K562 (cell line): Measurements from ENCODE around the gene AGBL1. TPM values are rescaled to one million over a fixed set of nuclear protein-coding genes. Genes with fewer than 3 reads are reported as not detected.

Experiments
- ATAC-seq: fragments of 200-7000 bp; cut with Tn5 transposase; 3 replicates; pipeline ENCODE4 v1.9.1; 2020; ENCODE audit warnings: moderate library complexity
- BruUV-seq: library from RNA; stranded (reverse); fragments of 400-500 nt; replicated peaks from 2 replicates; lab custom pipeline; 2021; lab: Mats Ljungman, UMichigan
- CTCF ChIA-PET: fragments of 300-600 bp; formaldehyde crosslinking; extraction: SDS; loops from one replicate; lab custom pipeline; 2021; ENCODE audit warnings: low intra/inter-chr PET ratio; lab: Yijun Ruan, JAX
- POLR2A ChIA-PET: fragments of 300-600, 350-650 bp; sonication (Branson Sonifier 250); formaldehyde crosslinking; extraction: SDS; loops from one replicate; lab custom pipeline; 2021; ENCODE audit warnings: antibody characterized with exemption, inconsistent platforms; lab: Yijun Ruan, JAX
- DNase-seq, 4 experiments: peaks; one replicate each; pipeline versions ENCODE4 v3.0.0 to v3.0.0-alpha.2; 2011 to 2018; ENCODE audit warnings: low spot score in 3 of 4, mixed read lengths in 3 of 4; ENCODE audit errors: extremely low read depth in 1 of 4
- FAIRE-seq: peaks from 2 replicates; lab custom pipeline; 2011; peaks lifted over from hg19 to GRCh38; lab: Jason Lieb, UNC
- H2AFZ ChIP-seq: 2 replicates; pipeline ENCODE4 v1.6.0; 2011; ENCODE audit warnings: low read depth, low read length, control low read depth, inconsistent platforms
- H3K27ac ChIP-seq: fragments of 200-600 bp; 3 replicates; pipeline ENCODE4 v1.8.0; 2011; ENCODE audit warnings: low read depth, mild to moderate bottlenecking, control low read depth, inconsistent platforms, low read length, moderate library complexity, mixed read lengths; ENCODE audit errors: extremely low read depth
- H3K27me3 ChIP-seq, 2 experiments: fragments of 300-600 bp in 1 of 2; 2 replicates in 1 of 2; 3 replicates in 1 of 2; pipeline versions ENCODE4 v1.6.0 to v1.8.0; 2011; ENCODE audit warnings: inconsistent platforms in 2 of 2, low read length in 2 of 2, mild to moderate bottlenecking in 1 of 2, mixed read lengths in 1 of 2, moderate library complexity in 1 of 2; ENCODE audit not compliant: control insufficient read depth in 2 of 2, insufficient read depth in 2 of 2
- H3K36me3 ChIP-seq: fragments of 300-600 bp; 3 replicates; pipeline ENCODE4 v1.8.0; 2011; ENCODE audit warnings: mild to moderate bottlenecking, low read length, inconsistent platforms; ENCODE audit not compliant: control insufficient read depth, insufficient read depth
- H3K4me1 ChIP-seq, 2 experiments: fragments of 200-600 bp in 1 of 2; replicated peaks in 1 of 2; 2 replicates in 1 of 2; 3 replicates in 1 of 2; pipeline versions ENCODE4 v1.5.1 to v1.8.0; 2011; ENCODE audit warnings: inconsistent platforms in 2 of 2, low read length in 2 of 2, mild to moderate bottlenecking in 1 of 2, mixed read lengths in 1 of 2, moderate library complexity in 1 of 2; ENCODE audit not compliant: control insufficient read depth in 2 of 2, insufficient read depth in 2 of 2
- H3K4me2 ChIP-seq: 2 replicates; pipeline ENCODE4 v1.6.1; 2011; ENCODE audit warnings: low read length, control low read depth, inconsistent platforms, mixed read lengths; ENCODE audit not compliant: insufficient read depth
- H3K4me3 ChIP-seq: fragments of 200-600 bp; sonication (generic), shearing (Covaris generic); 2 replicates; pipeline ENCODE4 v1.5.1; 2016; ENCODE audit warnings: control low read depth, inconsistent platforms
- H3K79me2 ChIP-seq: fragments of 200-600 bp; 3 replicates; pipeline ENCODE4 v1.8.0; 2011; ENCODE audit warnings: low read length, inconsistent platforms; ENCODE audit not compliant: control insufficient read depth, insufficient read depth
- H3K9ac ChIP-seq, 2 experiments: 2 replicates each; pipeline versions ENCODE4 v1.6.0 to v1.6.1; 2011; ENCODE audit warnings: low read depth in 2 of 2, low read length in 2 of 2, control low read depth in 1 of 2, inconsistent platforms in 1 of 2, mild to moderate bottlenecking in 1 of 2, mixed read lengths in 1 of 2; ENCODE audit not compliant: insufficient read depth in 1 of 2
- H3K9me1 ChIP-seq: one replicate; pipeline ENCODE4 v1.6.0; 2011; ENCODE audit warnings: inconsistent platforms, mild to moderate bottlenecking, low read length, moderate library complexity; ENCODE audit not compliant: control insufficient read depth, insufficient read depth
- H3K9me3 ChIP-seq: replicated peaks from 2 replicates; pipeline ENCODE4 v1.5.1; 2011; ENCODE audit warnings: low read depth, low read length, inconsistent platforms; ENCODE audit not compliant: control insufficient read depth, insufficient read depth
- H4K20me1 ChIP-seq: replicated peaks from 2 replicates; pipeline ENCODE4 v1.6.1; 2011; ENCODE audit warnings: low read length, inconsistent platforms, mixed read lengths; ENCODE audit not compliant: control insufficient read depth, insufficient read depth
- MIER1 ChIP-seq: fragments of 450-650 bp; IDR thresholded peaks from 2 replicates; pipeline ENCODE4 v1.6.1; 2016; ENCODE audit warnings: antibody characterized with exemption, mild to moderate bottlenecking, low read depth
- WGBS: fragments of 100-300 bp; shearing (Covaris generic); methylation state at CpG from one replicate; pipeline ENCODE4 v1.1.6; 2016; ENCODE audit warnings: low coverage, mixed read lengths; ENCODE audit not compliant: insufficient coverage; ENCODE audit errors: missing lambda C conversion rate; 5-methylcytosine and 5-hydroxymethylcytosine counted together
- in situ Hi-C: fragments of 300-500 bp; cut with MboI; formaldehyde crosslinking; loops from 4 replicates; pipeline ENCODE4 v1.15.0; 2018; ENCODE audit warnings: inconsistent platforms, mixed read lengths
- intact Hi-C: fragments of 100-400 bp; cut with micrococcal nuclease; formaldehyde crosslinking; loops from 2 replicates; pipeline ENCODE4 v1.14.2; 2022
- polyA plus RNA-seq, 8 experiments: library from polyadenylated mRNA; depleted of rRNA in 4 of 8; stranded (reverse) in 5 of 8; unstranded in 3 of 8; fragments of >200 nt; fragmentation: Nextera tagmentation in 2 of 8; fragmentation: Illumina TruSeq in 1 of 8; extraction: Ambion mirVana in 2 of 8; extraction: Trizol in 1 of 8; gene quantifications; 2 replicates each; pipeline versions ENCODE4 v1.2.1 to v1.2.3, GENCODE V29; 2011 to 2014; ENCODE audit warnings: inconsistent platforms in 1 of 8, missing spikeins in 1 of 8
- total RNA-seq, 7 experiments: library from RNA; depleted of rRNA in 6 of 7; stranded (reverse); fragments of >200 nt in 6 of 7; fragmentation: Illumina TruSeq in 2 of 7; extraction: Trizol in 2 of 7; gene quantifications; 2 replicates each; pipeline versions ENCODE4 v1.2.1 to v1.2.3, GENCODE V29; 2011 to 2021; ENCODE audit warnings: low replicate concordance in 1 of 7
- TF ChIP-seq, protein P1 (sequence below): IDR thresholded peaks from 3 replicates; pipeline ENCODE4 v1.6.1; 2011; ENCODE audit warnings: borderline replicate concordance, mild to moderate bottlenecking, moderate library complexity; ENCODE audit not compliant: insufficient read length; ENCODE audit errors: extremely low read depth

The AGBL1 gene
- total and polyA plus RNA-seq, 9 of the 15 experiments (the other 6 are each of a cell fraction or from before 2014, with no cell fraction given), result not detected

DNA sequence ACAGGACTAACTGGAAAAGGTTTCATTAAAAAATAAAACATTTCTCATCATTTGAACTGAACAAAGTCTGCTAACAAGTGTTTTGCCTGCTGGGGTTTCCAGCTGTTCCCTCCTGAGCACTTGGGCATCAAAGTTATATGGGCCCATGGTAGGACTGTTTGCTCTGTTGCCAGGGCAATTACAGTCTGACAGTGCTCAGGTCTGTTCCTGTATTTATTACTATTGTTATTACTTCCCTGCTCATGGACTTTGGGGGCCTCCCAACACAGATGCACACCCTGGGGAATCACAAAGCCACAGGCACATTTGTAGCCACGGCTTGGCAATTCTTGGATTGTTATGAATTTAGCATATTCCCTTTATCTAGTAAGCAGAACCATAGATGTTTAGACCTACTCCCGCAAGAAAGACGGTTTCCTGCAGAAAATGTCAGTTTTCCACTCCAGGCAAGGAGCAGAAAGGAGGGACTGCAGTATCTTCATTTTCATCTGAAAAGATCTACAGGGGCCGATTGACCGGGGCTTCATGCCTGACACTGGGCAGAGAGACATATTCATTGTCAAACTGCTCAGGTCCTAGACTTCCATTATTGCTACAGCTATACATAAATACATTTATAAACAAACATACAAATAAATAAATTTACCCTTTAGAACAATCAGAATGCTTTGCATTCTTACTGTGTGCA is 580.2 kb downstream of the AGBL1 start:
- CTCF ChIA-PET, result no interaction called here
- H3K79me2 ChIP-seq, result no peaks in the 10 kb centered on the region
- intact Hi-C loops, result no loop called here
- H3K36me3 ChIP-seq, result no peaks in the 10 kb centered on the region
- no peak overlapping the region for H3K4me3 ChIP-seq
- POLR2A ChIA-PET, result no interaction called here
- no TSS peak for BruUV-seq
- no peak overlapping the region for H3K4me2 ChIP-seq
- no peak overlapping the region for H2AFZ ChIP-seq
- no peaks in the 10 kb centered on the region for H3K9me1 ChIP-seq
- FAIRE-seq (no peak), ATAC-seq (no peak), DNase-seq (no peak)
- H3K9ac ChIP-seq, result no peak overlapping the region
- no peaks in the 10 kb centered on the region for H4K20me1 ChIP-seq
- no peak overlapping the region for H3K27ac ChIP-seq
- no peaks in the 10 kb centered on the region for H3K9me3 ChIP-seq
- no peaks in the 10 kb centered on the region for H3K27me3 ChIP-seq
- 0% methylated on average over 5 of the region's 5 CpGs for WGBS
- no peaks in the 10 kb centered on the region for H3K4me1 ChIP-seq
- TF ChIP-seq, protein P1, sequence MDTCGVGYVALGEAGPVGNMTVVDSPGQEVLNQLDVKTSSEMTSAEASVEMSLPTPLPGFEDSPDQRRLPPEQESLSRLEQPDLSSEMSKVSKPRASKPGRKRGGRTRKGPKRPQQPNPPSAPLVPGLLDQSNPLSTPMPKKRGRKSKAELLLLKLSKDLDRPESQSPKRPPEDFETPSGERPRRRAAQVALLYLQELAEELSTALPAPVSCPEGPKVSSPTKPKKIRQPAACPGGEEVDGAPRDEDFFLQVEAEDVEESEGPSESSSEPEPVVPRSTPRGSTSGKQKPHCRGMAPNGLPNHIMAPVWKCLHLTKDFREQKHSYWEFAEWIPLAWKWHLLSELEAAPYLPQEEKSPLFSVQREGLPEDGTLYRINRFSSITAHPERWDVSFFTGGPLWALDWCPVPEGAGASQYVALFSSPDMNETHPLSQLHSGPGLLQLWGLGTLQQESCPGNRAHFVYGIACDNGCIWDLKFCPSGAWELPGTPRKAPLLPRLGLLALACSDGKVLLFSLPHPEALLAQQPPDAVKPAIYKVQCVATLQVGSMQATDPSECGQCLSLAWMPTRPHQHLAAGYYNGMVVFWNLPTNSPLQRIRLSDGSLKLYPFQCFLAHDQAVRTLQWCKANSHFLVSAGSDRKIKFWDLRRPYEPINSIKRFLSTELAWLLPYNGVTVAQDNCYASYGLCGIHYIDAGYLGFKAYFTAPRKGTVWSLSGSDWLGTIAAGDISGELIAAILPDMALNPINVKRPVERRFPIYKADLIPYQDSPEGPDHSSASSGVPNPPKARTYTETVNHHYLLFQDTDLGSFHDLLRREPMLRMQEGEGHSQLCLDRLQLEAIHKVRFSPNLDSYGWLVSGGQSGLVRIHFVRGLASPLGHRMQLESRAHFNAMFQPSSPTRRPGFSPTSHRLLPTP, result no peak
- no peak for TF ChIP-seq MIER1
- TF ChIP-seq, all 486 proteins: peak for 0
- in situ Hi-C loops, result no loop called here
